ENCODE measurements around the gene WDR1. TPM values are rescaled to one million over a fixed set of nuclear protein-coding genes. Genes with fewer than 3 reads are reported as not detected.
"Not testable (repeated sequence)": the region's sequence is repeated elsewhere in the genome, so short reads cannot be mapped to it uniquely, and the experiment has no call there.

Gene WDR1
- polyA plus RNA-seq, 10 donors: 145 to 198 (median 169) TPM

- DNase-seq: no peak
These were observed 24.5 kb upstream of the WDR1 start for GRCh38 chr4:10140866-10141759.

- DNase-seq: no peak
These were observed 22.9 kb upstream of the WDR1 start for GRCh38 chr4:10139518-10139917.

GRCh38 chr4:10135260-10135659 lies 18.7 kb upstream of the WDR1 start:
- no peak for DNase-seq

- DNase-seq: no peak
These were observed 17.5 kb upstream of the WDR1 start for GRCh38 chr4:10134141-10134540.

GRCh38 chr4:10131202-10131601 lies 14.6 kb upstream of the WDR1 start:
- no peak for DNase-seq

GRCh38 chr4:10130178-10130888 lies 13.7 kb upstream of the WDR1 start:
- DNase-seq: peak in 1 of 3 donors; percentile 40

GRCh38 chr4:10129196-10130177 lies 12.9 kb upstream of the WDR1 start:
- peak in 1 of 3 donors; percentile 39 for DNase-seq

- no peak for DNase-seq
These were observed 12.2 kb upstream of the WDR1 start for GRCh38 chr4:10128761-10129160.

GRCh38 chr4:10127531-10127930 lies 10.9 kb upstream of the WDR1 start:
- DNase-seq: not testable (repeated sequence)

GRCh38 chr4:10124167-10124930 lies 7.8 kb upstream of the WDR1 start:
- DNase-seq: no peak

- peak in 1 of 3 donors; percentile 67 for DNase-seq
These were observed 6.9 kb upstream of the WDR1 start for GRCh38 chr4:10123227-10124101.

GRCh38 chr4:10122236-10122932 lies 5.8 kb upstream of the WDR1 start:
- DNase-seq: no peak

GRCh38 chr4:10121568-10122208 lies 5.1 kb upstream of the WDR1 start:
- no peak for DNase-seq

GRCh38 chr4:10120943-10121567 lies 4.5 kb upstream of the WDR1 start:
- no peak for DNase-seq

- no peak for DNase-seq
These were observed 3.2 kb upstream of the WDR1 start for GRCh38 chr4:10119773-10120172.

- DNase-seq: no peak
These were observed 2.7 kb upstream of the WDR1 start for GRCh38 chr4:10119278-10119677.

- DNase-seq: no peak
These were observed 1.7 kb upstream of the WDR1 start for GRCh38 chr4:10118048-10119004.

All from muscle of back (tissue), 11 donors.